GM23338 (cell line): ENCODE measurements around the gene HSD11B1. TPM values are rescaled to one million over a fixed set of nuclear protein-coding genes. Genes with fewer than 3 reads are reported as not detected.

Source experiments
- ATAC-seq: fragments of 200-7000 bp; cut with Tn5 transposase; 3 replicates; pipeline ENCODE4 v1.9.1; 2020
- DNase-seq: peaks from one replicate; pipeline ENCODE4 v3.0.0-alpha.2; 2015; ENCODE audit warnings: low spot score
- H2AFZ ChIP-seq: fragments of 200-600 bp; sonication (generic); 2 replicates; pipeline ENCODE4 v1.8.0; 2016; ENCODE audit warnings: antibody characterized with exemption, mild to moderate bottlenecking, moderate library complexity
- H3F3A ChIP-seq: fragments of 200-600 bp; sonication (generic); replicated peaks from 2 replicates; pipeline ENCODE4 v1.8.0; 2017; ENCODE audit warnings: antibody characterized with exemption, mixed run types, low read depth
- H3K27ac ChIP-seq: fragments of 200-600 bp; sonication (generic); 2 replicates; pipeline ENCODE4 v1.6.1; 2016; ENCODE audit warnings: low read depth
- H3K27me3 ChIP-seq: fragments of 200-600 bp; sonication (generic); 2 replicates; pipeline ENCODE4 v1.8.0; 2016; ENCODE audit warnings: mild to moderate bottlenecking, mixed run types, moderate library complexity; ENCODE audit not compliant: insufficient read depth
- H3K36me3 ChIP-seq: fragments of 200-600 bp; sonication (generic); 2 replicates; pipeline ENCODE4 v1.8.0; 2016; ENCODE audit warnings: mild to moderate bottlenecking; ENCODE audit not compliant: insufficient read depth
- H3K4me1 ChIP-seq: fragments of 200-600 bp; sonication (generic); 2 replicates; pipeline ENCODE4 v1.8.0; 2016; ENCODE audit warnings: mild to moderate bottlenecking, moderate library complexity; ENCODE audit not compliant: insufficient read depth
- H3K4me2 ChIP-seq: fragments of 200-600 bp; sonication (generic); 2 replicates; pipeline ENCODE4 v1.7.1; 2017; ENCODE audit warnings: mixed run types
- H3K4me3 ChIP-seq: fragments of 200-600 bp; sonication (generic); 2 replicates; pipeline ENCODE4 v1.6.1; 2016; ENCODE audit warnings: mixed run types
- H3K79me2 ChIP-seq: fragments of 200-600 bp; sonication (generic); replicated peaks from 2 replicates; pipeline ENCODE4 v1.8.0; 2017; ENCODE audit warnings: mild to moderate bottlenecking; ENCODE audit not compliant: insufficient read depth
- H3K9me2 ChIP-seq: fragments of 200-600 bp; sonication (generic); 2 replicates; pipeline ENCODE4 v1.8.0; 2017; ENCODE audit not compliant: insufficient read depth
- H4K20me1 ChIP-seq: fragments of 200-600 bp; sonication (generic); replicated peaks from 2 replicates; pipeline ENCODE4 v1.8.0; 2017; ENCODE audit warnings: mild to moderate bottlenecking; ENCODE audit not compliant: insufficient read depth
- H3K27ac Mint-ChIP-seq: 2 replicates; pipeline ENCODE4 v1.8.0; 2020; ENCODE audit warnings: inconsistent platforms, mild to moderate bottlenecking, moderate library complexity, mixed read lengths
- H3K27me3 Mint-ChIP-seq: 3 replicates; pipeline ENCODE4 v1.8.0; 2022; ENCODE audit warnings: low read depth, mild to moderate bottlenecking, moderate library complexity, mixed read lengths, inconsistent platforms; ENCODE audit not compliant: insufficient read depth, poor library complexity
- H3K36me3 Mint-ChIP-seq: 3 replicates; pipeline ENCODE4 v1.8.0; 2021; ENCODE audit warnings: low read depth, mild to moderate bottlenecking, inconsistent platforms, moderate library complexity, mixed read lengths
- H3K4me1 Mint-ChIP-seq: 3 replicates; pipeline ENCODE4 v1.8.0; 2020; ENCODE audit warnings: mild to moderate bottlenecking, inconsistent platforms, mixed read lengths
- H3K4me3 Mint-ChIP-seq: 3 replicates; pipeline ENCODE4 v1.8.0; 2021; ENCODE audit warnings: moderate library complexity, mild to moderate bottlenecking, inconsistent platforms, mixed read lengths
- H3K9me3 Mint-ChIP-seq: 3 replicates; pipeline ENCODE4 v1.8.0; 2020; ENCODE audit warnings: moderate library complexity, mild to moderate bottlenecking, inconsistent platforms, mixed read lengths
- CTCF ChIP-seq, 2 experiments: fragments of 200-600 bp in 1 of 2; sonication (generic) in 1 of 2; conservative IDR thresholded peaks; 2 replicates each; pipeline versions ENCODE4 v1.5.1 to v1.6.1; 2016 to 2017; ENCODE audit warnings: antibody characterized with exemption in 2 of 2, low read depth in 2 of 2, mild to moderate bottlenecking in 2 of 2, moderate library complexity in 1 of 2
- ETS1 ChIP-seq: IDR thresholded peaks from 2 replicates; pipeline ENCODE4 v1.6.1; 2016; ENCODE audit warnings: antibody characterized with exemption
- EZH2 ChIP-seq: fragments of 200-600 bp; sonication (generic); IDR thresholded peaks from one replicate; pipeline ENCODE4 v1.8.0; 2017; ENCODE audit warnings: antibody characterized with exemption, mild to moderate bottlenecking, low read depth; ENCODE audit not compliant: unreplicated experiment
- JUNB ChIP-seq: IDR thresholded peaks from one replicate; pipeline ENCODE4 v1.6.1; 2016; ENCODE audit warnings: antibody characterized with exemption; ENCODE audit not compliant: unreplicated experiment
- POLR2AphosphoS5 ChIP-seq: IDR thresholded peaks from 2 replicates; pipeline ENCODE4 v1.6.1; 2016; ENCODE audit warnings: antibody characterized with exemption, low read depth
- REST ChIP-seq: IDR thresholded peaks from one replicate; pipeline ENCODE4 v1.6.1; 2018; ENCODE audit warnings: antibody characterized with exemption; ENCODE audit not compliant: unreplicated experiment
- STAT1 ChIP-seq: IDR thresholded peaks from one replicate; pipeline ENCODE4 v1.6.1; 2016; ENCODE audit warnings: antibody characterized with exemption; ENCODE audit not compliant: unreplicated experiment
- ZNF114 ChIP-seq: fragments of 250-450 bp; sonication (Bioruptor Pico); IDR thresholded peaks from 2 replicates; pipeline ENCODE4 v1.5.0; 2020; ENCODE audit warnings: mild to moderate bottlenecking, moderate library complexity
- ZNF331 ChIP-seq: fragments of 250-450 bp; sonication (Bioruptor Pico); IDR thresholded peaks from 2 replicates; pipeline ENCODE4 v1.5.0; 2020; ENCODE audit warnings: low read depth, mild to moderate bottlenecking, moderate library complexity
- polyA plus RNA-seq: library from polyadenylated mRNA; unstranded; fragments of >200 nt; fragmentation: Nextera tagmentation; extraction: Ambion mirVana; gene quantifications from 2 replicates; pipeline ENCODE4 v1.2.1, GENCODE V29; 2016
- total RNA-seq: library from RNA; depleted of rRNA; stranded (reverse); fragments of >200 nt; shearing (Covaris generic); gene quantifications from 2 replicates; pipeline ENCODE4 v1.2.3, GENCODE V29; 2014

The HSD11B1 gene
- total and polyA plus RNA-seq, 2 experiments from 2014 or later: not detected

GRCh38 chr1:209706622-209707021 is 2.0 kb downstream of the HSD11B1 start (continued):
- TF ChIP-seq EZH2: no peak
- TF ChIP-seq JUNB: no peak
- no peak for TF ChIP-seq STAT1
- TF ChIP-seq ZNF331: no peak
- no peak for TF ChIP-seq POLR2AphosphoS5
- TF ChIP-seq CTCF (conservative IDR thresholded peaks at IDR 0.05; ENCODE audit: low read depth in 2 of 2): no peak
- no peak for TF ChIP-seq ZNF114
- TF ChIP-seq REST: no peak

GRCh38 chr1:209707308-209707707 is 2.7 kb downstream of the HSD11B1 start:
- Histone ChIP-seq H3K9me2 (no peaks in the 10 kb centered on the region), H3K4me2 (no peak overlapping the region), H3K36me3 (no peaks in the 10 kb centered on the region), H4K20me1 (no peaks in the 10 kb centered on the region), H3K4me1 (no peaks in the 10 kb centered on the region; the same call in 1 of the 2 replicates), H2AFZ (no peak overlapping the region), H3K27me3 (no peaks in the 10 kb centered on the region), H3K4me3 (no peak overlapping the region), H3K27ac (no peak overlapping the region), H3F3A (no peaks in the 10 kb centered on the region), H3K79me2 (no peaks in the 10 kb centered on the region)
- H3K4me1 Mint-ChIP-seq: peaks cover 7% of the 10 kb centered on the region; the same call in 2 of the 3 replicates
- no peaks in the 10 kb centered on the region for H3K27me3 Mint-ChIP-seq
- H3K27ac Mint-ChIP-seq: no peak overlapping the region
- H3K9me3 Mint-ChIP-seq: no peaks in the 10 kb centered on the region
- DNase-seq (no peak), ATAC-seq (no peak)
- no peak overlapping the region for H3K4me3 Mint-ChIP-seq
- no peak for TF ChIP-seq REST
- no peak for TF ChIP-seq POLR2AphosphoS5
- TF ChIP-seq ZNF114: no peak
- TF ChIP-seq STAT1: no peak
- no peak for TF ChIP-seq ETS1
- H3K36me3 Mint-ChIP-seq: no peaks in the 10 kb centered on the region
